GM18951 (cell line): Measurements from ENCODE around the gene GGT1.

Source experiments
- POLR2A ChIP-seq: IDR thresholded peaks from 4 replicates; pipeline ENCODE4 v1.6.1; 2011; ENCODE audit warnings: mild to moderate bottlenecking; ENCODE audit not compliant: insufficient read length, insufficient read depth; ENCODE audit errors: extremely low read depth
- in situ Hi-C: fragments of 300-500 bp; cut with MboI; formaldehyde crosslinking; loops from one replicate; pipeline ENCODE4 v1.12.0; 2022; ENCODE audit warnings: low sequenced_read_pairs, mixed read lengths, inconsistent platforms; ENCODE audit not compliant: unreplicated experiment

The GGT1 gene

GRCh38 chr22:24602847-24603769 lies at the start of gene GGT1:
GGT1 (plus strand) TSS chr22:24603193; CDS start chr22:24611082, 7,889 bp downstream.
- in situ Hi-C loops, result loop anchor here (10.0 kb wide), 1 partner anchor 928 kb away; no protein-coding TSS in a partner anchor

- in situ Hi-C loops, result no loop called here
- no peak for TF ChIP-seq POLR2A
Measured at GRCh38 chr22:24553597-24554312, 49.2 kb upstream of the GGT1 start.

GRCh38 chr22:24554313-24555164 lies 48.5 kb upstream of the GGT1 start, which contains the start of gene GUCD1:
GUCD1 (minus strand) TSS chr22:24555138; CDS start chr22:24554991, 147 bp downstream.
- in situ Hi-C loops, result no loop called here
- peak; percentile 65 for TF ChIP-seq POLR2A

GRCh38 chr22:24555165-24556039 lies 47.6 kb upstream of the GGT1 start, which contains the start of gene SNRPD3:
SNRPD3 (plus strand) TSS chr22:24555999; CDS start chr22:24557675, 1,676 bp downstream.
- TF ChIP-seq POLR2A, result peak; percentile 73
- in situ Hi-C loops, result no loop called here

GRCh38 chr22:24559471-24559870 lies 43.5 kb upstream of the GGT1 start:
- TF ChIP-seq POLR2A, result no peak
- in situ Hi-C loops, result no loop called here

GRCh38 chr22:24563246-24563645 lies 39.7 kb upstream of the GGT1 start:
- in situ Hi-C loops, result no loop called here
- no peak for TF ChIP-seq POLR2A

- in situ Hi-C loops, result no loop called here
- no peak for TF ChIP-seq POLR2A
Measured at GRCh38 chr22:24564376-24565058, 38.5 kb upstream of the GGT1 start.

GRCh38 chr22:24565077-24565476 lies 37.9 kb upstream of the GGT1 start:
- TF ChIP-seq POLR2A, result no peak
- in situ Hi-C loops, result no loop called here

- in situ Hi-C loops, result no loop called here
Measured at GRCh38 chr22:24566899-24567511, 36.0 kb upstream of the GGT1 start.

GRCh38 chr22:24567668-24568067 lies 35.3 kb upstream of the GGT1 start:
- TF ChIP-seq POLR2A, result no peak
- in situ Hi-C loops, result no loop called here

More at GRCh38 chr22:24566899-24567511, 36.0 kb upstream of the GGT1 start:
- no peak for TF ChIP-seq POLR2A

- in situ Hi-C loops, result no loop called here
- no peak for TF ChIP-seq POLR2A
Measured at GRCh38 chr22:24571266-24571665, 31.7 kb upstream of the GGT1 start.

GRCh38 chr22:24576778-24577177 lies 26.2 kb upstream of the GGT1 start:
- no peak for TF ChIP-seq POLR2A
- in situ Hi-C loops, result no loop called here
